CD4-positive, alpha-beta T cell treated with Interleukin-12 subunit alpha and Interleukin-12 subunit beta, for 1 hour (primary cell): ENCODE results near the gene COG5.
"Not testable (repeated sequence)": the region's sequence is repeated elsewhere in the genome, so short reads cannot be mapped to it uniquely, and the experiment has no call there.

ENCODE experiments used
- DNase-seq: peaks from one replicate; pipeline ENCODE4 v3.0.0-alpha.2; 2020

The COG5 gene

DNA sequence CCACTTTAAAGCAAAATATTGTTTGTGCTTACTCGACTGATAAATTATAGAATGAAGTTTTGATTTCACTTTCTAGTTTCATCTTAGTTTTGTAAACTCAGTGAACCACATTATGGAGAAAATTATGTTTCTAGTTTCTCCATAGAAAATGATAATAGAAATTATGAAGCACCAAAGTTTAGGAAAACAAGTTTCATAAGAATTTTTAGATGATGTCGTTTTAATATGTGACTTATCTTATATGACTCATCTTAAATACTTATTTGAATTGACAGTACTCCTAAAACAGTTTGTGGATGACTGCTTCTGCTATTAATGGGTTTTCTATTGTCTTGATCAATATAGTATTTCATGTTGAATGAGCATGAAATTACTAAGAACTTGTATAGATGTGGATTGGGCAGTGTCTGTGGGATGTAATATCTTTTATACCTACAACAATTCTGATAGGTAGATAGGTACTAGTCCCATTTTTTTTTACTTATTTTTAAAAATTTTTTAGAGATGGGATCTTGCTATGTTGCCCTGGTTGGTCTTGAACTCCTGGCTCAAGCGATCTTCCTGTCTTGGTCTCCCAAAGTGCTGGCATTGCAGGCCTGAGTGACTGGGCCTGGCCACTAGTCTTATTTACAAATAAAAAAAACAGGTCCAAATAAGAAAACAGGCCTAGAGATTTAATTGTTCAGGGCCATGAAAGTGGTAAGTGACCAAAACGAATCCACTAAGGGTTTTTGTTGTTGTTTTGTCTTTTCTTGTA is 391.3 kb downstream of the COG5 start:
- DNase-seq, result no peak

DNA sequence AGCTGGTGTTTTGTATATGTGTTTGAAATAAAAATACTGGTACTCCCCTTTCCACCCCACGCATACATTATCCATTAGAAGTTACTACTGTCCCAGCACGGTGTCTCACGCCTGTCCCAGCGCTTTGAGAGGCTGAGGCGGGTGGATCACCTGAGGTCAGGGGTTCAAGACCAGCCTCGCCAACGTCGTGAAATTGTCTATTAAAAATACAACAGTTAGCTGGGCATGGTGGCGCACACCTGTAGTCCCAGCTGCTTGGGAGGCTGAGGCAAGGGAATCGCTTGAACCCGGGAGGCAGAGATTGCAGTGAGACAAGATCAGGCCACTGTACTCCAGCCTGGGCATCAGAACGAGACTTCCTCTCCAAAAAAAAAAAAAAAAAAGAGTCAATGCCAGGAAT is 392.2 kb downstream of the COG5 start:
- DNase-seq, result no peak

- no peak for DNase-seq
Observed at GRCh38 chr7:107170051-107170915, 393.4 kb downstream of the COG5 start.

DNA sequence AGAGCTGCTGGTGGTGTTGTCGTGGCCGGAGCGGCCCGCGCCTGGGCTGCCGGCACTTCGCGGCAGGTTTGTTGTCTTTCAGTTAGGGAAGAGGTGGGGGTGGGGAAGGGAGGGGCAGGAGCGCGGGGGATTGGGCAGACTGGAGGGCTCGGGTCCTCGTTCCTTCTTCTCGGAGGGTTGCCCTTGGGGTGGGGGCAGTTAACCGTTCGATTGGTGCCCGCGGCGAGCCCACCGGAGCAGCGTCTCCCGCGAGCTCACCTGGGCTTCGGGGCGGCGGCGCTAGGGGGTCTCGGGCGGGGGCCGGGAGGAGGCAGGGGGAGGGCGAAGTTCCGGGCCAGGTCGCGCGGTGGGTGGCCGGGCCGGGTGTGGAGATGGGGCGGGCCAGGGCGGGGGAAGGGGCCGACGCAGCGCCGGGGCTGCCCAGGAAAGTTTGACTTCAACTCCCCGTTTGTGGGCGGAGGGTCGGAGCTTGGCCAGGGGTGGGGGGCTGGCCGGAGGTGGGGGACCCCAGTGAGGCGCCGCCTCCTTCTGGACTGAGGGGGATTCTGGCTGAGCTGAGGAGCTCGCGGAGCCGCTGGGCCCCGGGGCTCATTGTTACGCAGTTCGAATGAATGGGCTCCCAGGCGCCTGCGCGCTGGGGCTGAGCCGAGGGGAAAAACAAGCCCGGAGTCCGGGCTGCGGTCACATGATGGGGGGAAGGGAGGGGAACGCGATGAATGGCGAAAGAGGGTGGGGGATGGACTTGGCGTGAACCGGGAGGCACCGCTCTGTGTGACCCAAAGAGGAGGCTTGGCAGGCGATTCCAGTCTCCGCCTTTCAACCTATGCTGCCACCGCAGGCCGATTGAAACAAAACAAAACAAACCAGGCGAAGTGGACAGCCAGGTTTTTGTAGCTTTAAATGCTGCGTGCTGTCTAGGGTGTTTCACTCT is 394.3 kb downstream of the COG5 start:
- peak; percentile 91 for DNase-seq

GRCh38 chr7:107168233-107169119 is 395.2 kb downstream of the COG5 start, which contains the start of gene HBP1:
TSS of gene HBP1 (plus strand) at chr7:107169003. CDS start at chr7:107179894, 10,891 bp downstream.
- DNase-seq, result peak; percentile 99

GRCh38 chr7:107167483-107168232 is 396.1 kb downstream of the COG5 start:
- DNase-seq, result peak; percentile 71

DNA sequence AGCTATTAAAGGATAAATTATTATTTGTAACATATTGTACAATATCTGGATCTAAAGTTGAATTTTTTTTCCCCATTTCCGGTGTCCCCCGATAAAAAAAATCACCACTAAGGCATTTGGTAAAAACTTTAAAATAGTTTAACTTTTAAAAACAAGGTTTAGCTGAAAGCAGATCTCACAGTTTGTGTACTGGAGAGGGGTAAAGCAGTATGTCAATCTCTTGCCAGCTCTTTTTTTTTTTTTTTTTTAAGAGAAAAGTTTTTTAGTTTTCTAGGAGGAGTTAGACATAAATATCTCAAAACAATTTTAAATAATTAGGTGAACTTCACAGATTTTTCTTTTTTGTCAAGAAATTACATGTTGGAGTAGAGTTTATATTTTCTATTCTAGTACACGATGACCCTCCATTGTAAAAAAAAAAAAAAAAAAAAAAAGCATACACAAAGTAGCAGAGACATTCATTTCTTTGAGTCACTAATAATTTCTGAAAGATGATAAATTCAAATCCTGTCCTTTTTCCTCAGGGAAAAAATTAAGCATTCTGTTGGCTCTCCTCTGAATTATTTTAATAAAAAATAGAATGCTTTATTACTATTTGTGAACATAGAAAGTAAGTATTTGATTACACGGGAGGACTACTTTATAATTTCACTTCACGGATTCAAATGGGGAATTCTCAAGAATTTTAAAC is 396.8 kb downstream of the COG5 start:
- no peak for DNase-seq

DNA sequence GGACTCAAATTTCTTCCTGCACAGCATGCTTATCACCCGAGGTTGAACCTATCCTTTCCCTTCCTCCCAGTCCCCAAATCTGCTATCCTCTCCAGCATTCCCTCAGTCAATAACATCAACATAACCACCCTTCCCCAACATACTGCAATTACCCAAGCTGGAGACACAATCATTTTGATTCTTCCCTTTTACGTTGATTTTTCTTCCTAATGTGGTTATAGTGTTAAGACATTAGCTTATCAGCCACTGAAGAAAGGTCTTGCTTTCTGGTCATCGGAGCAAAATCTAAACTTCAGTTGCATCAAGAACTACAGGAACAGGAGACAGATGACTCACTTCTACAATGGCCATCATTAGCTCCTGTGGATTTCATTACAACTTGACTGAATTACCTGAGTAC is 398.4 kb downstream of the COG5 start:
- no peak for DNase-seq

DNA sequence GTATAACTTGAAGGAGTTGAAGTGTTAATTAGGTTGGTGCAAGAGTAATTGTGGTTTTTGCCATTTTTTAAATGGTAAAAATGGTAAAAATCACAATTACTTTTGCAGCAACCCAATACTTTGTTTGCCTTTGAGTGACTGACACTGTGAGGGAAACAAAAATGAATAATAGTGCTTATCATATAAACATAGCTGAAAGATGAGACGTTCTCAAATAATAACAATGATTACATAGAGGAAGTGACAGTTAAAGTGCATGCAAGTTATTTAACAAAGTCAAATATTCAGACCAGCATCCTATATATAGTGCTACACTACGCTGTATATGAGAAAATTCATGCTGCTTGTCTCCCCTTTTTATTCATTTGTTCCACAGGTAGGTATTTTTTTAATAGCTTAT is 399.6 kb downstream of the COG5 start:
- DNase-seq, result no peak

GRCh38 chr7:107162475-107162874 is 401.2 kb downstream of the COG5 start:
- DNase-seq, result no peak

- DNase-seq, result no peak
Observed at GRCh38 chr7:107161415-107161814, 402.3 kb downstream of the COG5 start.

DNA sequence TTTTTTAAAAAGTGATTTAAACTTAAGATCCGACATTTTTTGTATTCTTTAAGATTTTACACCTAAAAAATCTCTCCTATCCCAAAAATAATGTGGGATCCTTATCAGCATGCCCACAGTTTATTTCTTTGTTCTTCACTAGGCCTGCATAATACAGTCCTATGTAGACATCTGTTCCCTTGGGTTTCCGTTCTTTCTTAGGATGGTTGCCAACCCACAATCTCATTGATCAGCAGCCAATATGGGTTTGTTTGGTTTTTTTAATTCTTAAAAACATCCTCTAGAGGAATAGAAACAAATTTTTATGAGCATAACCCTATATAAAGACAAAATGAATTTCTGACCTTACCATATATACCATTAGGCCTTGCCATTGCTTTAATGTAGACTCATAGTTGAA is 403.3 kb downstream of the COG5 start:
- no peak for DNase-seq

GRCh38 chr7:107158028-107158427 is 405.7 kb downstream of the COG5 start:
- no peak for DNase-seq

DNA sequence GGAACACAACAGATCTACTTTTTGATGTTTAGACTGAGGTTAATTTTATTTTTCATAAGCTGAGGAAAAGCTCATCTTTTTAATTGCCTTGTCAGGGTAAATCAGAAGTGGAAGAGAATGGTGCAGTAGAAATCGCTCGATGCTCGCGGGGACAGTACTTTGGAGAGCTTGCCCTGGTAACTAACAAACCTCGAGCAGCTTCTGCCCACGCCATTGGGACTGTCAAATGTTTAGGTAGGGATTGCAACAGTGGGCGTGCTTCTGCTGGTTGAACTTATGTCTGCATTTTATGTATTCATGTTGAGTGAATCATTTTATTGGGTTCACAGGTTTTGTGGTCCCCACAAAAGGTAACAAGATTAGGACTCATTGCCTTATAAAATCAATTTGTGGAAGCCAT is 406.6 kb downstream of the COG5 start:
- no peak for DNase-seq

DNA sequence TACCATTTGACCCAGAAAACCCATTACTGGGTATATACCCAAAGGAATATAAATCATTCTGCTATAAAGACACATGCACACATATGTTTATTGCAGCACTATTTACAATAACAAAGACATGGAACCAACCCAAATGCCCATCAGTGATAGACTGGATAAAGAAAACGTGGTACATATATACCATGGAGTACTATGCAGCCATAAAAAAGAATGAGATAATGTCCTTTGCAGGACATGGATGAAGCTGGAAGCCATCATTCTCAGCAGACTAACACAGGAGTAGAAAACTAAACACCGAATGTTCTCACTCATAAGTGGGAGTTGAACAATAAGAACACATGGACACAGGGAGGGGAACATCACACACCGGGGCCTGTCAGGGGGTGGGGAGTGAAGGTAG is 408.0 kb downstream of the COG5 start:
- DNase-seq, result not testable (repeated sequence)

DNA sequence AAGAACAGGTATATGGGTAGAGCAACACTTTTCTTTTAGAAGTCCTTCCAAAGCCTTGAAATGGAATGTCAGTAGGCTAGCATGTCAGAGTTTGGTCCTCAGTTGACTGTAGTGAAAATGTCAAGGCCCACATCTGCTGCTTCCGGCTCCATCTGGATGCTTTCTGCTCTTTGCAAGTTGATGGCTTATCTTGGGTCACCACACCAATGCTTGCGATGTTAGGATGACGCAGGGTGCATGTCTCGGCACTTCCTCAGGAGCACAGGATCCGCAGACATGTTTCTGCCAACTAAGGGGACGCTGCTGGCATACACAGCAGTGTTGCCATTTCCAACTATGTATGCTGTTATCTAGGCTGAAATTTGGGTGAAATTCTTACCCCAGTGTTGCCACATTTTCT is 408.9 kb downstream of the COG5 start:
- DNase-seq, result no peak

GRCh38 chr7:107152011-107152410 is 411.7 kb downstream of the COG5 start:
- DNase-seq, result no peak
